WERI-Rb-1 (cell line): ENCODE data around the gene ARHGAP25.

Source experiments
- DNase-seq: peaks from one replicate; pipeline ENCODE4 v3.0.0-alpha.2; 2020
- H3K27ac ChIP-seq: fragments of 250-450 bp; sonication (Bioruptor Pico); 2 replicates; pipeline ENCODE4 v1.5.1; 2020; ENCODE audit warnings: mild to moderate bottlenecking, moderate library complexity
- H3K27me3 ChIP-seq: fragments of 250-450 bp; sonication (Bioruptor Pico); 2 replicates; pipeline ENCODE4 v1.5.1; 2021; ENCODE audit warnings: mild to moderate bottlenecking, low read depth, moderate library complexity; ENCODE audit not compliant: insufficient read depth, severe bottlenecking
- H3K36me3 ChIP-seq: fragments of 250-450 bp; sonication (Bioruptor Pico); 2 replicates; pipeline ENCODE4 v1.5.1; 2020; ENCODE audit warnings: mild to moderate bottlenecking, moderate library complexity
- H3K4me3 ChIP-seq: 2 replicates; pipeline ENCODE4 v1.5.1; 2011; ENCODE audit warnings: low read depth, mild to moderate bottlenecking, control low read depth, low read length
- H3K9me3 ChIP-seq: fragments of 250-450 bp; sonication (Bioruptor Pico); 2 replicates; pipeline ENCODE4 v1.5.1; 2021; ENCODE audit warnings: mild to moderate bottlenecking, moderate library complexity; ENCODE audit not compliant: severe bottlenecking
- CTCF ChIP-seq: IDR thresholded peaks from 2 replicates; pipeline ENCODE4 v1.5.1; 2011; ENCODE audit warnings: low read depth, mild to moderate bottlenecking, control low read depth, inconsistent platforms, low read length

Gene ARHGAP25

GRCh38 chr2:68813596-68813995 is 79.0 kb downstream of the ARHGAP25 start:
- TF ChIP-seq CTCF, result no peak
- H3K27me3 ChIP-seq, result peaks cover 71% of the 10 kb centered on the region
- no peaks in the 10 kb centered on the region for H3K9me3 ChIP-seq
- H3K27ac ChIP-seq, result no peak overlapping the region
- H3K36me3 ChIP-seq, result no peaks in the 10 kb centered on the region
- H3K4me3 ChIP-seq, result no peak overlapping the region
- no peak for DNase-seq

- Histone ChIP-seq H3K9me3 (no peaks in the 10 kb centered on the region), H3K27ac (no peak overlapping the region), H3K4me3 (no peak overlapping the region), H3K36me3 (no peaks in the 10 kb centered on the region), H3K27me3 (peaks cover 61% of the 10 kb centered on the region)
- no peak for DNase-seq
- TF ChIP-seq CTCF, result no peak
Measured at GRCh38 chr2:68817306-68817705, 82.7 kb downstream of the ARHGAP25 start.

- no peak for TF ChIP-seq CTCF
- Histone ChIP-seq H3K9me3 (no peaks in the 10 kb centered on the region), H3K4me3 (no peak overlapping the region), H3K36me3 (no peaks in the 10 kb centered on the region), H3K27me3 (peaks cover 59% of the 10 kb centered on the region), H3K27ac (no peak overlapping the region)
- no peak for DNase-seq
Measured at GRCh38 chr2:68819556-68819955, 84.9 kb downstream of the ARHGAP25 start.

- no peak for TF ChIP-seq CTCF
- H3K27ac ChIP-seq, result no peak overlapping the region
- H3K9me3 ChIP-seq, result no peaks in the 10 kb centered on the region
- H3K36me3 ChIP-seq, result no peaks in the 10 kb centered on the region
- H3K4me3 ChIP-seq, result no peak overlapping the region
- no peak for DNase-seq
- peaks cover 71% of the 10 kb centered on the region for H3K27me3 ChIP-seq
Measured at GRCh38 chr2:68822207-68822872, 87.7 kb downstream of the ARHGAP25 start.

GRCh38 chr2:68824831-68825230 is 90.2 kb downstream of the ARHGAP25 start:
- Histone ChIP-seq H3K36me3 (no peaks in the 10 kb centered on the region), H3K4me3 (no peak overlapping the region), H3K9me3 (no peaks in the 10 kb centered on the region), H3K27ac (no peak overlapping the region), H3K27me3 (peaks cover 78% of the 10 kb centered on the region)
- no peak for TF ChIP-seq CTCF
- no peak for DNase-seq

GRCh38 chr2:68825866-68826265 is 91.3 kb downstream of the ARHGAP25 start:
- peaks cover 82% of the 10 kb centered on the region for H3K27me3 ChIP-seq
- no peak overlapping the region for H3K4me3 ChIP-seq
- TF ChIP-seq CTCF, result no peak
- no peaks in the 10 kb centered on the region for H3K9me3 ChIP-seq
- DNase-seq, result no peak
- H3K27ac ChIP-seq, result no peak overlapping the region
- no peaks in the 10 kb centered on the region for H3K36me3 ChIP-seq
